GM12878 (cell line): ENCODE measurements around the gene ISG20L2. TPM values are rescaled to one million over a fixed set of nuclear protein-coding genes. Genes with fewer than 3 reads are reported as not detected.

Experiments
- ATAC-seq: fragments of 200-7000 bp; cut with Tn5 transposase; 3 replicates; pipeline ENCODE4 v1.9.1; 2020; ENCODE audit warnings: mild to moderate bottlenecking, moderate library complexity
- BruUV-seq: library from RNA; stranded (reverse); fragments of 400-500 nt; replicated peaks from 2 replicates; lab custom pipeline; 2021; lab: Mats Ljungman, UMichigan
- CTCF ChIA-PET: fragments of 300-600 bp; sonication (Branson Sonifier 250); formaldehyde crosslinking; extraction: SDS; loops from one replicate; lab custom pipeline; 2021; ENCODE audit warnings: inconsistent platforms; lab: Yijun Ruan, JAX
- POLR2A ChIA-PET: fragments of 350-600 bp; formaldehyde crosslinking; extraction: SDS; loops from one replicate; lab custom pipeline; 2021; ENCODE audit warnings: inconsistent platforms; lab: Charles Lee
- RAD21 ChIA-PET: fragments of 300-600 bp; sonication (Branson Sonifier 250); formaldehyde crosslinking; loops from one replicate; lab custom pipeline; 2023; ENCODE audit warnings: antibody characterized with exemption; ENCODE audit not compliant: unreplicated experiment; lab: Charles Lee
- SMC1A ChIA-PET: fragments of 300-600 bp; sonication (Branson Sonifier 250); formaldehyde crosslinking; loops from one replicate; lab custom pipeline; 2023; ENCODE audit not compliant: unreplicated experiment, uncharacterized antibody; lab: Charles Lee
- DNase-seq: peaks from one replicate; pipeline ENCODE4 v3.0.0-alpha.2; 2011; ENCODE audit warnings: low read depth, low spot score
- FAIRE-seq: peaks from 3 replicates; lab custom pipeline; 2011; peaks lifted over from hg19 to GRCh38; lab: Jason Lieb, UNC
- H2AFZ ChIP-seq: 2 replicates; pipeline ENCODE4 v1.6.0; 2011; ENCODE audit warnings: low read depth, low read length, control low read depth; ENCODE audit not compliant: control insufficient read depth
- H3K27ac ChIP-seq: 2 replicates; pipeline ENCODE4 v1.5.1; 2011; ENCODE audit warnings: control low read depth; ENCODE audit not compliant: control insufficient read depth, insufficient read depth
- H3K27me3 ChIP-seq, 2 experiments: replicated peaks in 1 of 2; 2 replicates each; pipeline versions ENCODE4 v1.6.0 to v1.6.1; 2011; ENCODE audit warnings: low read length in 1 of 2; ENCODE audit not compliant: control insufficient read depth in 2 of 2, insufficient read depth in 2 of 2
- H3K36me3 ChIP-seq, 2 experiments: 2 replicates each; pipeline ENCODE4 v1.5.1; 2011; ENCODE audit warnings: low read length in 1 of 2; ENCODE audit not compliant: control insufficient read depth in 2 of 2, insufficient read depth in 2 of 2
- H3K4me1 ChIP-seq: 2 replicates; pipeline ENCODE4 v1.6.1; 2011; ENCODE audit warnings: mild to moderate bottlenecking, low read length, moderate library complexity, mixed read lengths; ENCODE audit not compliant: control insufficient read depth, insufficient read depth
- H3K4me2 ChIP-seq: 2 replicates; pipeline ENCODE4 v1.6.0; 2011; ENCODE audit warnings: control low read depth; ENCODE audit not compliant: control insufficient read depth, insufficient read depth
- H3K4me3 ChIP-seq: fragments of 200-600 bp; sonication (generic); 2 replicates; pipeline ENCODE4 v1.5.1; 2016
- H3K79me2 ChIP-seq: 2 replicates; pipeline ENCODE4 v1.6.0; 2011; ENCODE audit warnings: low read length; ENCODE audit not compliant: control insufficient read depth, insufficient read depth
- H3K9ac ChIP-seq: 2 replicates; pipeline ENCODE4 v1.8.0; 2011; ENCODE audit warnings: low read length, control low read depth, mixed read lengths; ENCODE audit not compliant: control insufficient read depth, insufficient read depth
- H3K9me3 ChIP-seq: replicated peaks from 3 replicates; pipeline ENCODE4 v1.5.1; 2011; ENCODE audit warnings: mild to moderate bottlenecking, low read length; ENCODE audit not compliant: control insufficient read depth, insufficient read depth
- H4K20me1 ChIP-seq: 2 replicates; pipeline ENCODE4 v1.6.0; 2011; ENCODE audit not compliant: control insufficient read depth, insufficient read depth
- BACH1 ChIP-seq: fragments of 450-650 bp; IDR thresholded peaks from 2 replicates; pipeline ENCODE4 v1.6.1; 2017; ENCODE audit warnings: mild to moderate bottlenecking, borderline replicate concordance
- BMI1 ChIP-seq: fragments of 450-650 bp; IDR thresholded peaks from 2 replicates; pipeline ENCODE4 v1.6.1; 2016; ENCODE audit warnings: mild to moderate bottlenecking, moderate library complexity, borderline replicate concordance
- CBX3 ChIP-seq: fragments of 200-600 bp; sonication (generic); IDR thresholded peaks from 2 replicates; pipeline ENCODE4 v1.6.1; 2016; ENCODE audit warnings: low read depth, borderline replicate concordance
- EGR1 ChIP-seq, 2 experiments: IDR thresholded peaks; 1 replicate in 1 of 2; 2 replicates in 1 of 2; pipeline ENCODE4 v1.6.1; 2011 to 2012; ENCODE audit warnings: low read depth in 2 of 2, low read length in 2 of 2, borderline replicate concordance in 1 of 2, mild to moderate bottlenecking in 1 of 2, moderate library complexity in 1 of 2
- HDAC6 ChIP-seq: fragments of 200-600 bp; sonication (generic); IDR thresholded peaks from one replicate; pipeline ENCODE4 v1.8.0; 2017; ENCODE audit warnings: antibody characterized with exemption; ENCODE audit not compliant: unreplicated experiment
- HDGF ChIP-seq: fragments of 450-650 bp; IDR thresholded peaks from 2 replicates; pipeline ENCODE4 v1.6.1; 2016; ENCODE audit warnings: antibody characterized with exemption
- HSF1 ChIP-seq: fragments of 150-350 bp; IDR thresholded peaks from 2 replicates; pipeline ENCODE4 v1.6.1; 2014; ENCODE audit warnings: mild to moderate bottlenecking, low read depth, low read length
- IRF3 ChIP-seq: fragments of 450-650 bp; IDR thresholded peaks from 2 replicates; pipeline ENCODE4 v1.6.1; 2014; ENCODE audit warnings: mild to moderate bottlenecking
- MEF2A ChIP-seq: IDR thresholded peaks from 2 replicates; pipeline ENCODE4 v1.6.1; 2011; ENCODE audit warnings: low read depth, mild to moderate bottlenecking, low read length, moderate library complexity; ENCODE audit not compliant: insufficient read depth
- MYB ChIP-seq: fragments of 150-350 bp; IDR thresholded peaks from 2 replicates; pipeline ENCODE4 v1.6.1; 2014; ENCODE audit warnings: mild to moderate bottlenecking, low read depth, low read length, borderline replicate concordance
- MYC ChIP-seq: IDR thresholded peaks from 2 replicates; pipeline ENCODE4 v1.6.1; 2011; ENCODE audit warnings: mild to moderate bottlenecking, low read length, moderate library complexity, inconsistent platforms; ENCODE audit not compliant: insufficient read depth, insufficient replicate concordance, insufficient read length, severe bottlenecking
- NFIC ChIP-seq: IDR thresholded peaks from 2 replicates; pipeline ENCODE4 v1.6.1; 2012; ENCODE audit warnings: low read depth, mild to moderate bottlenecking, inconsistent platforms, low read length, moderate library complexity
- NR2F1 ChIP-seq: fragments of 450-650 bp; conservative IDR thresholded peaks from 2 replicates; pipeline ENCODE4 v1.6.1; 2017; ENCODE audit warnings: mild to moderate bottlenecking
- POLR2AphosphoS5 ChIP-seq: IDR thresholded peaks from 2 replicates; pipeline ENCODE4 v1.6.1; 2011; ENCODE audit warnings: mild to moderate bottlenecking, low read length, inconsistent platforms
- SMAD5 ChIP-seq: IDR thresholded peaks from 2 replicates; pipeline ENCODE4 v1.6.1; 2016; ENCODE audit warnings: antibody characterized with exemption, low read depth
- SRF ChIP-seq, 2 experiments: IDR thresholded peaks; 2 replicates each; pipeline ENCODE4 v1.6.1; 2011; ENCODE audit warnings: low read depth in 2 of 2, low read length in 2 of 2, mild to moderate bottlenecking in 1 of 2, moderate library complexity in 1 of 2
- ZNF687 ChIP-seq: fragments of 450-650 bp; IDR thresholded peaks from 2 replicates; pipeline ENCODE4 v1.6.1; 2017; ENCODE audit warnings: mild to moderate bottlenecking, moderate library complexity
- ZZZ3 ChIP-seq: IDR thresholded peaks from 2 replicates; pipeline ENCODE4 v1.6.1; 2011; ENCODE audit warnings: low read depth; ENCODE audit not compliant: control insufficient read depth, insufficient read length
- WGBS: methylation state at CpG from one replicate; pipeline ENCODE4 v1.1.6; 2016; ENCODE audit warnings: low lambda C conversion rate; ENCODE audit not compliant: insufficient replicate concordance, insufficient coverage; ENCODE audit errors: missing lambda C conversion rate; 5-methylcytosine and 5-hydroxymethylcytosine counted together
- in situ Hi-C: fragments of 300-500 bp; cut with MboI; formaldehyde crosslinking; loops from 9 replicates; pipeline ENCODE4 v1.14.3; 2018; ENCODE audit warnings: mixed read lengths
- intact Hi-C: fragments of 100-400 bp; cut with micrococcal nuclease; formaldehyde crosslinking; loops from one replicate; pipeline ENCODE4 v1.14.2; 2022; ENCODE audit not compliant: unreplicated experiment
- polyA plus RNA-seq, 11 experiments: library from polyadenylated mRNA; depleted of rRNA in 4 of 11; unstranded in 6 of 11; stranded (reverse) in 5 of 11; fragments of >200 nt; fragmentation: Nextera tagmentation in 4 of 11; fragmentation: Illumina TruSeq in 1 of 11; extraction: Ambion mirVana in 4 of 11; extraction: Trizol in 1 of 11; gene quantifications; 1 replicate in 1 of 11; 2 replicates in 10 of 11; pipeline versions ENCODE4 v1.2.1 to v1.2.3, GENCODE V29; 2011 to 2016; ENCODE audit warnings: inconsistent platforms in 2 of 11, missing spikeins in 2 of 11, low read depth in 1 of 11
- total RNA-seq, 4 experiments: library from RNA; depleted of rRNA in 3 of 4; stranded (reverse); fragments of >200 nt in 3 of 4; fragmentation: Illumina TruSeq in 1 of 4; extraction: Trizol in 1 of 4; gene quantifications; 2 replicates each; pipeline versions ENCODE4 v1.2.1 to v1.2.3, GENCODE V29; 2013 to 2021

ISG20L2 gene
- total and polyA plus RNA-seq, 10 of the 15 experiments (the other 5 are each of a cell fraction or from before 2014, with no cell fraction given) = 16.4 to 111 (median 48.0) TPM

- ChIA-PET SMC1A (interaction anchor here (5.0 kb wide), 1 partner anchor 12 kb away, joined by 57 read pairs; the partner anchor contains the start of genes ISG20L2 and METTL25B), CTCF (interaction anchor here (0.9 to 1.3 kb wide), 3 partner anchors 12 to 57 kb away, joined by 3 to 20 read pairs (median 3); partner anchors contain the start of genes ISG20L2, METTL25B and PRCC), RAD21 (interaction anchor here (1.1 to 1.4 kb wide), 2 partner anchors 10 to 28 kb away, joined by 3 to 4 read pairs; partner anchors contain the start of genes ISG20L2, METTL25B and PRCC), POLR2A (interaction anchor here (5.4 kb wide), 1 partner anchor 10 kb away, joined by 75 read pairs; the partner anchor contains the start of genes ISG20L2 and METTL25B)
- H3K9ac ChIP-seq = no peak overlapping the region
- BruUV-seq = no TSS peak
- WGBS = 95% methylated on average over 2 of the region's 2 CpGs
- DNase-seq = no peak
- no peaks in the 10 kb centered on the region for H3K27me3 ChIP-seq
- FAIRE-seq = no peak
- no peak for ATAC-seq
- H3K36me3 ChIP-seq = peaks cover 13 to 26% of the 10 kb centered on the region in 2 experiments
- H3K4me2 ChIP-seq = no peak overlapping the region
- H4K20me1 ChIP-seq = no peaks in the 10 kb centered on the region
- H3K27ac ChIP-seq = no peak overlapping the region
- H3K4me1 ChIP-seq = peaks cover 5% of the 10 kb centered on the region; the same call in 1 of the 2 replicates
- H3K4me3 ChIP-seq = no peak overlapping the region
- in situ Hi-C loops = no loop called here
- TF ChIP-seq MYC = no peak
- TF ChIP-seq MEF2A = no peak
- no peak for TF ChIP-seq BMI1
- no peak for TF ChIP-seq ZNF687
- no peak for TF ChIP-seq SRF (IDR thresholded peaks at IDR 0.05; ENCODE audit: low read depth in 2 of 2, low read length in 2 of 2)
- no peak for TF ChIP-seq CBX3
- no peak for TF ChIP-seq NFIC
- TF ChIP-seq SMAD5 = no peak
- no peak for TF ChIP-seq HDAC6
- TF ChIP-seq HSF1 = no peak
- TF ChIP-seq BACH1 = no peak
- no peak for TF ChIP-seq POLR2AphosphoS5
- TF ChIP-seq HDGF = no peak
- no peak for TF ChIP-seq EGR1 (IDR thresholded peaks at IDR 0.05; ENCODE audit: borderline replicate concordance in 1 of 2, low read depth in 2 of 2, low read length in 2 of 2)
- no peak for TF ChIP-seq MYB
- TF ChIP-seq IRF3 = no peak
- TF ChIP-seq ZZZ3 = no peak
- no peak for TF ChIP-seq NR2F1
- intact Hi-C loops = no loop called here
- no peaks in the 10 kb centered on the region for H3K9me3 ChIP-seq
- peaks cover 17% of the 10 kb centered on the region for H3K79me2 ChIP-seq
- H2AFZ ChIP-seq = no peak overlapping the region
Observed at GRCh38 chr1:156738916-156739315, 10.3 kb upstream of the ISG20L2 start.
